Lower leg skin (tissue), 4 donors: ENCODE measurements around the gene SLC9C2. TPM values are rescaled to one million over a fixed set of nuclear protein-coding genes. Genes with fewer than 3 reads are reported as not detected.

Experiments used
- DNase-seq, 2 donors: peaks; one replicate each; pipeline ENCODE4 v3.0.0-alpha.2; 2019; ENCODE audit warnings: low spot score in 2 of 2
- H3K4me3 ChIP-seq: fragments of 200-600 bp; sonication (generic); 2 replicates; pipeline ENCODE4 v1.5.1; 2017; ENCODE audit warnings: mild to moderate bottlenecking, low read depth; ENCODE audit not compliant: poor library complexity, severe bottlenecking
- CTCF ChIP-seq, 3 donors: fragments of 450-650 bp; IDR thresholded peaks; one replicate each; pipeline ENCODE4 v1.5.1; 2016; ENCODE audit warnings: antibody characterized with exemption in 3 of 3, mild to moderate bottlenecking in 3 of 3, moderate library complexity in 2 of 3
- POLR2A ChIP-seq, 2 donors: fragments of 450-650 bp; IDR thresholded peaks; one replicate each; pipeline ENCODE4 v1.6.1; 2016 to 2017; ENCODE audit warnings: antibody characterized with exemption in 2 of 2, mild to moderate bottlenecking in 1 of 2, moderate library complexity in 1 of 2
- WGBS, 2 donors: methylation state at CpG; one replicate each; pipeline ENCODE4 v1.1.5; 2018; 5-methylcytosine and 5-hydroxymethylcytosine counted together
- intact Hi-C: fragments of 100-400 bp; cut with DNase I; formaldehyde crosslinking; loops from one replicate; pipeline ENCODE4 v1.15.0; 2023; ENCODE audit warnings: low total_unique reads
- total RNA-seq, 4 donors: library from RNA; depleted of rRNA; stranded (reverse); fragments of >200 nt; gene quantifications; one replicate each; pipeline ENCODE4 v1.1.0, GENCODE V29; 2016

Gene SLC9C2
- total RNA-seq, 4 donors from 2014 or later, result not detected

GRCh38 chr1:173536223-173536622 is 66.6 kb downstream of the SLC9C2 start:
- DNase-seq, result no peak
- intact Hi-C loops, result no loop called here
- TF ChIP-seq CTCF (IDR thresholded peaks at IDR 0.05) (no peak), POLR2A (IDR thresholded peaks at IDR 0.05) (no peak)
- no peak overlapping the region for H3K4me3 ChIP-seq

GRCh38 chr1:173532237-173532636 is 70.6 kb downstream of the SLC9C2 start:
- no peak for DNase-seq

GRCh38 chr1:173530795-173531693 is 71.8 kb downstream of the SLC9C2 start:
- intact Hi-C loops, result no loop called here
- no peak overlapping the region for H3K4me3 ChIP-seq
- no peak for TF ChIP-seq POLR2A (IDR thresholded peaks at IDR 0.05)
- no peak for TF ChIP-seq CTCF (IDR thresholded peaks at IDR 0.05)
- WGBS, 2 donors, result 43 to 56% methylated on average over 4 of the region's 4 CpGs
- DNase-seq, result no peak

More at GRCh38 chr1:173532237-173532636, 70.6 kb downstream of the SLC9C2 start:
- TF ChIP-seq CTCF (IDR thresholded peaks at IDR 0.05) (no peak), POLR2A (IDR thresholded peaks at IDR 0.05) (no peak)
- H3K4me3 ChIP-seq, result no peak overlapping the region
- intact Hi-C loops, result no loop called here

GRCh38 chr1:173529106-173529505 is 73.8 kb downstream of the SLC9C2 start:
- intact Hi-C loops, result no loop called here
- H3K4me3 ChIP-seq, result no peak overlapping the region
- 79 to 82% methylated on average over 4 of the region's 4 CpGs for WGBS, 2 donors
- TF ChIP-seq POLR2A (IDR thresholded peaks at IDR 0.05), result no peak
- no peak for DNase-seq

- TF ChIP-seq POLR2A (IDR thresholded peaks at IDR 0.05), result no peak
- TF ChIP-seq CTCF (IDR thresholded peaks at IDR 0.05), result no peak
- H3K4me3 ChIP-seq, result no peak overlapping the region
- no peak for DNase-seq
- intact Hi-C loops, result no loop called here
- WGBS, 2 donors, result 32 to 39% methylated on average over 3 of the region's 3 CpGs
These were observed 75.6 kb downstream of the SLC9C2 start for GRCh38 chr1:173527151-173527826.

GRCh38 chr1:173525926-173526325 is 76.9 kb downstream of the SLC9C2 start:
- intact Hi-C loops, result no loop called here
- H3K4me3 ChIP-seq, result no peak overlapping the region
- no peak for TF ChIP-seq CTCF (IDR thresholded peaks at IDR 0.05)
- TF ChIP-seq POLR2A (IDR thresholded peaks at IDR 0.05), result no peak
- DNase-seq, result no peak
- 38 to 57% methylated on average over 1 of the region's 1 CpG for WGBS, 2 donors
